ENCODE results near the gene ZNF555.

The ZNF555 gene

DNA sequence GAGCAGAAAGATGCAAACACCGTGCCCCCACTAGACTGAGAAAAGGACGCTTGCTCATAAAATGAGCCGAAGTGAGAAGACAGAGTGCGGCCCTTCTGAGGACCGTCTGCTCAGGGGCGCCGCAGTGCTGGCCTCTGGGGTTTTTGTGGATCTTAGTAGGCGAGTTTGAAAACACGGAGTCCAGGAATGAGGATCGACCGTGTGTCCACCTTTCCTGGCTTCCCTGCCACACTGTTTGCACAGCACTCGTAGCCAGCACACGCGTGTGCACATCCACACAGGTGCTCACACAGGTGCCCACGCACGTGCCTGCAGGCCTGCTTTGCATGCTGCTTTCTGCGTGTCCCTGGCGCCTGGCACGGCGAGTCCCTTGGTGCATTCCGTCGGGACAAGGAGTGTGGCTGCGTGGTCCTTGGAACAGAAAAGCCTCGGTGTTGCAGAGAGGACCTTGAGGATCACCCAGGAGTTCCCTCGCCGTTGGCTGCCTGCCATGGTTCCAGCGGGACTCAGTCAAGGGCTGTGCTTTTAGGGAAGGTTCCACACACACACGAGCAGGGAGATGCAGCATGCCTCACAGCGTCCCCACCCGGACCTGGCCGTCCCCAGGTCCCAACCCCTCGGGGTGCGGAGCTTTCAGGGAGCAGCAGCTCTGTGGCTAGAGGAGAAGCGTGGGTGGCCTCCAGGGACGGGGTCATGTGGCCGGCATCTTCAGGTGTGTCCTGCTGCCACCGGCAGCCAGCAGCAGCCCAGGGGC is 31.7 kb upstream of the ZNF555 start:
- no peak overlapping the region for H3K27ac ChIP-seq
- peaks cover 74% of the 10 kb centered on the region for H3K36me3 ChIP-seq
- H3K4me3 ChIP-seq (ENCODE audit: low read depth in 1 of 2, low read length in 1 of 2) = no peak overlapping the region

DNA sequence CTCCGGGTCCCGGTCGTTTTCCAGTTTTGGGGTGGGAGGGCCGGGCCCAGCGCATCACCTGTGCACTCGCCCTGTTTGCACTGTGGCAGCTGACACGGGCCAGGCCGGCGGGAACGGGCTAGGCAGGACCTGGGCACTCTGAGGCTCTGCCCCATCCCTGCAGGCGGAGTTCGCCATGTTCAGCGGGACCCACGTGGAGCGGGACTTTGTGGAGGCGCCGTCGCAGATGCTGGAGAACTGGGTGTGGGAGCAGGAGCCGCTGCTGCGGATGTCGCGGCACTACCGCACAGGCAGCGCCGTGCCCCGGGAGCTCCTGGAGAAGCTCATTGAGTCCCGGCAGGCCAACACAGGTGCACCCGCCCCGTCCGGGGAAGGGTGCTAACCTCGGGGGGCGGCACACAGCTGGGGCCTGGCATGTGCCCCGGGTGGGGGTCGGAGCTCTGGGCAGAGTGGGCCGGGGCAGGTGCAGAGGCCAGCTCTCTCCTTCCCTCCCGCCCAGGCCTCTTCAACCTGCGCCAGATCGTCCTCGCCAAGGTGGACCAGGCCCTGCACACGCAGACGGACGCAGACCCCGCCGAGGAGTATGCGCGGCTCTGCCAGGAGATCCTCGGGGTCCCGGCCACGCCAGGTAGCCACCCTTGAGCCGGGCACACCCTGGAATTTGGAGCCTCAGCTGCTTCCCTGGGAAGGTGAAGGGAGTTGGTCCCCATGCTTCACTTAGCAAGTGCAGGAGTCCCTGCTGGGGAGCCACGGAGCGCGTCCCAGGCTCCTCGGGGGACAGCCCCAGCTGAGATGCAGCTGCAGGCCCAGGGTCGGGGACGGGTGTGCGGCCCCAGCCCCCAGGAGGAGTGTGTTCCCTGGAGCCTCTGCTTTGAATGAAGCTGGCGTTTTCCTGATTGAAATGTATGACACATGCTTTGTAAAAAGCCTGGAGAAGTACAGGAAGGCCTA is 30.9 kb upstream of the ZNF555 start:
- H3K9me3 ChIP-seq = no peaks in the 10 kb centered on the region

More for the DNA sequence above, 31.7 kb upstream of the ZNF555 start:
- H3K4me1 ChIP-seq (ENCODE audit: control insufficient read depth in 1 of 2, insufficient read depth in 1 of 2, low read depth in 1 of 2, low read length in 1 of 2) = no peaks in the 10 kb centered on the region
- no peaks in the 10 kb centered on the region for H3K27me3 ChIP-seq
- no peaks in the 10 kb centered on the region for H3K9me3 ChIP-seq
- TF ChIP-seq, protein P1, sequence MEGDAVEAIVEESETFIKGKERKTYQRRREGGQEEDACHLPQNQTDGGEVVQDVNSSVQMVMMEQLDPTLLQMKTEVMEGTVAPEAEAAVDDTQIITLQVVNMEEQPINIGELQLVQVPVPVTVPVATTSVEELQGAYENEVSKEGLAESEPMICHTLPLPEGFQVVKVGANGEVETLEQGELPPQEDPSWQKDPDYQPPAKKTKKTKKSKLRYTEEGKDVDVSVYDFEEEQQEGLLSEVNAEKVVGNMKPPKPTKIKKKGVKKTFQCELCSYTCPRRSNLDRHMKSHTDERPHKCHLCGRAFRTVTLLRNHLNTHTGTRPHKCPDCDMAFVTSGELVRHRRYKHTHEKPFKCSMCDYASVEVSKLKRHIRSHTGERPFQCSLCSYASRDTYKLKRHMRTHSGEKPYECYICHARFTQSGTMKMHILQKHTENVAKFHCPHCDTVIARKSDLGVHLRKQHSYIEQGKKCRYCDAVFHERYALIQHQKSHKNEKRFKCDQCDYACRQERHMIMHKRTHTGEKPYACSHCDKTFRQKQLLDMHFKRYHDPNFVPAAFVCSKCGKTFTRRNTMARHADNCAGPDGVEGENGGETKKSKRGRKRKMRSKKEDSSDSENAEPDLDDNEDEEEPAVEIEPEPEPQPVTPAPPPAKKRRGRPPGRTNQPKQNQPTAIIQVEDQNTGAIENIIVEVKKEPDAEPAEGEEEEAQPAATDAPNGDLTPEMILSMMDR (IDR thresholded peaks at IDR 0.05) = no peak

DNA sequence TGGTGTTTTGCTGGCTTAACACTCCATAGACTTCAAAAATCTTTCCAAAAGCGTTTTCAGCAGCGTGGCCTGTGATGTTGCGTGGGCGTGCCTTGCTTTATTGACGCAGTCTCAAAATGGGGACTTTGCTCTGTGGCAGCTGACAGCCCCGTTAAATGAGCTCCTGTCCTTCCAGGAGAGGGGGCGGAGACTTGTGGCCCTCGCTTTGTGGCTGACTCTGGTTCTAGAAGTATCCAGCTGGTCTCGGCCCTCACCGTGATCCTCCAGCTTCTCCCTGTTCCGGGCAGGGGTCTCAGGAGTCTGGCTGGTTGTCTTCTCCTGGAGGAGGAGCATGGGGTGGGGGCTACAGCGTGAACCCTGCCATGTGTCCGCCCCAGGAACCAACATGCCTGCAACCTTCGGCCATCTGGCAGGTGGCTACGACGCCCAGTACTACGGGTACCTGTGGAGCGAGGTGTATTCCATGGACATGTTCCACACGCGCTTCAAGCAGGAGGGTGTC is 30.0 kb upstream of the ZNF555 start:
- no peak overlapping the region for H3K4me3 ChIP-seq (ENCODE audit: low read depth in 1 of 2, low read length in 1 of 2)
- H3K4me1 ChIP-seq (ENCODE audit: control insufficient read depth in 1 of 2, insufficient read depth in 1 of 2, low read depth in 1 of 2, low read length in 1 of 2) = no peaks in the 10 kb centered on the region
- H3K27ac ChIP-seq = no peak overlapping the region
- no peaks in the 10 kb centered on the region for H3K27me3 ChIP-seq
- H3K9me3 ChIP-seq = no peaks in the 10 kb centered on the region
- peaks cover 63% of the 10 kb centered on the region for H3K36me3 ChIP-seq
- TF ChIP-seq, protein P1 (IDR thresholded peaks at IDR 0.05) = no peak

More for the DNA sequence above, 30.9 kb upstream of the ZNF555 start:
- TF ChIP-seq, protein P1 (IDR thresholded peaks at IDR 0.05) = no peak
- Histone ChIP-seq H3K27me3 (no peaks in the 10 kb centered on the region), H3K27ac (no peak overlapping the region), H3K36me3 (peaks cover 70% of the 10 kb centered on the region), H3K4me3 (ENCODE audit: low read depth in 1 of 2, low read length in 1 of 2) (no peak overlapping the region), H3K4me1 (ENCODE audit: control insufficient read depth in 1 of 2, insufficient read depth in 1 of 2, low read depth in 1 of 2, low read length in 1 of 2) (no peaks in the 10 kb centered on the region)

DNA sequence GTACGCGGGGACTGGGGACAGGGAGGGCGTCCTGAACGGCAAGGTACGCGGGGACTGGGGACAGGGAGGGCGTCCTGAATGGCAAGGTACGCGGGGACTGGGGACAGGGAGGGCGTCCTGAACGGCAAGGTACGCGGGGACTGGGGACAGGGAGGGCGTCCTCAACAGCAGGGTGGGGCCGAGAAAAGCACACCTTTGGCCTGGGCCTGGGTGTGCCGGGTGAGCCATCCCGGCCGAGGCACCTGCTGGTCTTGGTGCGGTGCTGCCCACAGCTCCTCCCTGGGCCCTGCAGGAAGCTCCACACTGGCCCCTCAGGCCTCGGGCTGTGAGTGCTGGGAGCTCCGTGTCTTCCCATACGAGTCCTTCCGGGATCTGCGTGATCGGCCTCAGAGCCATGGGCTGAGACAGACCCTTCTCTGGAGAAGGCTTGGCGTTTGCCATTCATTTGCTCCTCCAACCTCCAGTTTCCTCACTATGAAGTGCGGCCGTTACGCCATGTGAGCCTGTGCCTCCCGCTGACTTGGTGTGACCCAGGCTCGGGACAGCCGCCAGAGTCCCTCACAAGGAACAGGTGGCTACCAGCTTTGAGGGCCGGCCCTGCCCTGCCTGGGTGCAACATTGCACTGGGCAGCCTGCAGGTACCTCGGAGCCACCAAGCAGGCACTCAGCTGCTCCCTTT is 29.4 kb upstream of the ZNF555 start:
- Histone ChIP-seq H3K4me3 (ENCODE audit: low read depth in 1 of 2, low read length in 1 of 2) (no peak overlapping the region), H3K27me3 (no peaks in the 10 kb centered on the region), H3K4me1 (ENCODE audit: control insufficient read depth in 1 of 2, insufficient read depth in 1 of 2, low read depth in 1 of 2, low read length in 1 of 2) (no peaks in the 10 kb centered on the region), H3K27ac (no peak overlapping the region), H3K9me3 (no peaks in the 10 kb centered on the region), H3K36me3 (peaks cover 57% of the 10 kb centered on the region)
- TF ChIP-seq, protein P1 (IDR thresholded peaks at IDR 0.05) = no peak

Data from neutrophil (primary cell).